Measurements from ENCODE around the gene MAMLD1. TPM values are rescaled to one million over a fixed set of nuclear protein-coding genes. Genes with fewer than 3 reads are reported as not detected.

MAMLD1 gene
- total RNA-seq, 2 experiments from 2014 or later, result 1.7 to 1.8 TPM

- no peaks in the 10 kb centered on the region for H3K9me3 Mint-ChIP-seq
- intact Hi-C loops (cut with micrococcal nuclease), result no loop called here
- no peak overlapping the region for H3K4me3 Mint-ChIP-seq
- no peak overlapping the region for H3K27ac Mint-ChIP-seq
- CTCF ChIA-PET, result no interaction called here
- no peak for DNase-seq
- no peaks in the 10 kb centered on the region for H3K36me3 Mint-ChIP-seq (ENCODE audit: low read depth)
- H3K4me1 Mint-ChIP-seq (ENCODE audit: low read depth), result no peaks in the 10 kb centered on the region
- no peaks in the 10 kb centered on the region for H3K27me3 Mint-ChIP-seq (ENCODE audit: low read depth)
These were observed 9.2 kb downstream of the MAMLD1 start for GRCh38 chrX:150372280-150372679.

GRCh38 chrX:150372756-150373155 lies 9.6 kb downstream of the MAMLD1 start:
- no peaks in the 10 kb centered on the region for H3K4me1 Mint-ChIP-seq (ENCODE audit: low read depth)
- CTCF ChIA-PET, result no interaction called here
- intact Hi-C loops (cut with micrococcal nuclease), result no loop called here
- DNase-seq, result no peak
- no peak overlapping the region for H3K4me3 Mint-ChIP-seq
- H3K36me3 Mint-ChIP-seq (ENCODE audit: low read depth), result no peaks in the 10 kb centered on the region
- no peak overlapping the region for H3K27ac Mint-ChIP-seq
- no peaks in the 10 kb centered on the region for H3K9me3 Mint-ChIP-seq
- H3K27me3 Mint-ChIP-seq (ENCODE audit: low read depth), result no peaks in the 10 kb centered on the region

- DNase-seq, result no peak
- H3K36me3 Mint-ChIP-seq (ENCODE audit: low read depth), result no peaks in the 10 kb centered on the region
- H3K4me3 Mint-ChIP-seq, result no peak overlapping the region
- CTCF ChIA-PET, result no interaction called here
- H3K27ac Mint-ChIP-seq, result no peak overlapping the region
- intact Hi-C loops (cut with micrococcal nuclease), result no loop called here
- no peaks in the 10 kb centered on the region for H3K4me1 Mint-ChIP-seq (ENCODE audit: low read depth)
- H3K27me3 Mint-ChIP-seq (ENCODE audit: low read depth), result no peaks in the 10 kb centered on the region
- no peaks in the 10 kb centered on the region for H3K9me3 Mint-ChIP-seq
These were observed 12.2 kb downstream of the MAMLD1 start for GRCh38 chrX:150375243-150375770.

GRCh38 chrX:150377005-150377404 lies 13.9 kb downstream of the MAMLD1 start:
- H3K4me1 Mint-ChIP-seq (ENCODE audit: low read depth), result no peaks in the 10 kb centered on the region
- CTCF ChIA-PET, result no interaction called here
- intact Hi-C loops (cut with micrococcal nuclease), result no loop called here
- DNase-seq, result no peak
- no peak overlapping the region for H3K27ac Mint-ChIP-seq
- H3K27me3 Mint-ChIP-seq (ENCODE audit: low read depth), result no peaks in the 10 kb centered on the region
- H3K4me3 Mint-ChIP-seq, result no peak overlapping the region
- no peaks in the 10 kb centered on the region for H3K36me3 Mint-ChIP-seq (ENCODE audit: low read depth)
- no peaks in the 10 kb centered on the region for H3K9me3 Mint-ChIP-seq

GRCh38 chrX:150405006-150405405 lies 41.9 kb downstream of the MAMLD1 start:
- H3K9me3 Mint-ChIP-seq, result peaks cover 1% of the 10 kb centered on the region
- H3K27me3 Mint-ChIP-seq (ENCODE audit: low read depth), result no peaks in the 10 kb centered on the region
- DNase-seq, result no peak
- no peak overlapping the region for H3K4me3 Mint-ChIP-seq
- CTCF ChIA-PET, result interaction anchor here (0.6 kb wide), 1 partner anchor 188 kb away, joined by 3 read pairs; no protein-coding TSS in a partner anchor
- intact Hi-C loops (cut with micrococcal nuclease), result no loop called here
- H3K4me1 Mint-ChIP-seq (ENCODE audit: low read depth), result peaks cover 12% of the 10 kb centered on the region
- no peak overlapping the region for H3K27ac Mint-ChIP-seq
- no peaks in the 10 kb centered on the region for H3K36me3 Mint-ChIP-seq (ENCODE audit: low read depth)

- Mint-ChIP-seq H3K27me3 (ENCODE audit: low read depth) (no peaks in the 10 kb centered on the region), H3K4me3 (no peak overlapping the region), H3K36me3 (ENCODE audit: low read depth) (no peaks in the 10 kb centered on the region), H3K27ac (no peak overlapping the region), H3K4me1 (ENCODE audit: low read depth) (peaks cover 18% of the 10 kb centered on the region), H3K9me3 (peaks cover 1% of the 10 kb centered on the region)
- CTCF ChIA-PET, result no interaction called here
- DNase-seq, result no peak
- intact Hi-C loops (cut with micrococcal nuclease), result no loop called here
These were observed 42.5 kb downstream of the MAMLD1 start for GRCh38 chrX:150405576-150405975.

GRCh38 chrX:150406596-150406995 lies 43.5 kb downstream of the MAMLD1 start:
- H3K4me1 Mint-ChIP-seq (ENCODE audit: low read depth), result peaks cover 22% of the 10 kb centered on the region
- intact Hi-C loops (cut with micrococcal nuclease), result no loop called here

GRCh38 chrX:150408007-150408406 lies 44.9 kb downstream of the MAMLD1 start:
- no peak overlapping the region for H3K4me3 Mint-ChIP-seq
- no peak for DNase-seq
- H3K9me3 Mint-ChIP-seq, result no peaks in the 10 kb centered on the region
- no peaks in the 10 kb centered on the region for H3K36me3 Mint-ChIP-seq (ENCODE audit: low read depth)
- CTCF ChIA-PET, result no interaction called here
- no peak overlapping the region for H3K27ac Mint-ChIP-seq
- intact Hi-C loops (cut with micrococcal nuclease), result no loop called here
- H3K4me1 Mint-ChIP-seq (ENCODE audit: low read depth), result peaks cover 22% of the 10 kb centered on the region
- H3K27me3 Mint-ChIP-seq (ENCODE audit: low read depth), result no peaks in the 10 kb centered on the region

More at GRCh38 chrX:150406596-150406995, 43.5 kb downstream of the MAMLD1 start:
- H3K27ac Mint-ChIP-seq, result no peak overlapping the region
- no peak overlapping the region for H3K4me3 Mint-ChIP-seq
- DNase-seq, result no peak
- H3K9me3 Mint-ChIP-seq, result peaks cover 1% of the 10 kb centered on the region
- H3K27me3 Mint-ChIP-seq (ENCODE audit: low read depth), result no peaks in the 10 kb centered on the region
- H3K36me3 Mint-ChIP-seq (ENCODE audit: low read depth), result no peaks in the 10 kb centered on the region
- CTCF ChIA-PET, result no interaction called here

GRCh38 chrX:150408561-150408960 lies 45.4 kb downstream of the MAMLD1 start:
- Mint-ChIP-seq H3K4me3 (no peak overlapping the region), H3K4me1 (ENCODE audit: low read depth) (peaks cover 22% of the 10 kb centered on the region), H3K27me3 (ENCODE audit: low read depth) (no peaks in the 10 kb centered on the region), H3K9me3 (no peaks in the 10 kb centered on the region), H3K36me3 (ENCODE audit: low read depth) (no peaks in the 10 kb centered on the region), H3K27ac (no peak overlapping the region)
- intact Hi-C loops (cut with micrococcal nuclease), result no loop called here
- CTCF ChIA-PET, result interaction anchor here (0.6 kb wide), 1 partner anchor 422 kb away, joined by 4 read pairs; no protein-coding TSS in a partner anchor
- no peak for DNase-seq

GRCh38 chrX:150409486-150409885 lies 46.4 kb downstream of the MAMLD1 start:
- intact Hi-C loops (cut with micrococcal nuclease), result no loop called here
- Mint-ChIP-seq H3K4me3 (no peak overlapping the region), H3K27ac (no peak overlapping the region), H3K4me1 (ENCODE audit: low read depth) (peaks cover 20% of the 10 kb centered on the region), H3K27me3 (ENCODE audit: low read depth) (no peaks in the 10 kb centered on the region), H3K9me3 (no peaks in the 10 kb centered on the region), H3K36me3 (ENCODE audit: low read depth) (no peaks in the 10 kb centered on the region)
- CTCF ChIA-PET, result interaction anchor here (0.6 kb wide), 1 partner anchor 423 kb away, joined by 4 read pairs; no protein-coding TSS in a partner anchor
- DNase-seq, result no peak

GRCh38 chrX:150409964-150410363 lies 46.8 kb downstream of the MAMLD1 start:
- Mint-ChIP-seq H3K9me3 (no peaks in the 10 kb centered on the region), H3K4me1 (ENCODE audit: low read depth) (peaks cover 20% of the 10 kb centered on the region), H3K36me3 (ENCODE audit: low read depth) (no peaks in the 10 kb centered on the region), H3K27ac (no peak overlapping the region), H3K4me3 (no peak overlapping the region), H3K27me3 (ENCODE audit: low read depth) (no peaks in the 10 kb centered on the region)
- intact Hi-C loops (cut with micrococcal nuclease), result no loop called here
- no peak for DNase-seq
- CTCF ChIA-PET, result interaction anchor here (0.9 kb wide), 1 partner anchor 248 kb away, joined by 3 read pairs; no protein-coding TSS in a partner anchor

- Mint-ChIP-seq H3K4me1 (ENCODE audit: low read depth) (peaks cover 20% of the 10 kb centered on the region), H3K9me3 (no peaks in the 10 kb centered on the region), H3K4me3 (no peak overlapping the region), H3K36me3 (ENCODE audit: low read depth) (no peaks in the 10 kb centered on the region), H3K27me3 (ENCODE audit: low read depth) (no peaks in the 10 kb centered on the region), H3K27ac (no peak overlapping the region)
- intact Hi-C loops (cut with micrococcal nuclease), result no loop called here
- CTCF ChIA-PET, result interaction anchor here (0.9 kb wide), 1 partner anchor 247 kb away, joined by 3 read pairs; no protein-coding TSS in a partner anchor
- no peak for DNase-seq
These were observed 47.4 kb downstream of the MAMLD1 start for GRCh38 chrX:150410513-150410912.

GRCh38 chrX:150411656-150412055 lies 48.5 kb downstream of the MAMLD1 start:
- CTCF ChIA-PET, result no interaction called here
- intact Hi-C loops (cut with micrococcal nuclease), result no loop called here
- H3K9me3 Mint-ChIP-seq, result no peaks in the 10 kb centered on the region
- DNase-seq, result no peak
- H3K27me3 Mint-ChIP-seq (ENCODE audit: low read depth), result no peaks in the 10 kb centered on the region
- no peak overlapping the region for H3K27ac Mint-ChIP-seq
- no peaks in the 10 kb centered on the region for H3K36me3 Mint-ChIP-seq (ENCODE audit: low read depth)
- peaks cover 16% of the 10 kb centered on the region for H3K4me1 Mint-ChIP-seq (ENCODE audit: low read depth)
- H3K4me3 Mint-ChIP-seq, result no peak overlapping the region
